Skeletal muscle tissue (tissue), 4 donors: ENCODE data around the gene ESRP2. TPM values are rescaled to one million over a fixed set of nuclear protein-coding genes. Genes with fewer than 3 reads are reported as not detected.
A peak's percentile ranks its signal among the peaks of the same experiment; 100 is the strongest.

ENCODE experiments used
- H3K27ac ChIP-seq: one replicate; pipeline ENCODE4 v1.7.0; 2013; ENCODE audit warnings: mild to moderate bottlenecking, low read depth, low read length, inconsistent platforms
- H3K27me3 ChIP-seq, 3 donors: one replicate each; pipeline ENCODE4 v1.7.0; 2013; ENCODE audit warnings: low read length in 3 of 3; ENCODE audit not compliant: control insufficient read depth in 3 of 3, insufficient read depth in 3 of 3
- H3K36me3 ChIP-seq, 3 donors: one replicate each; pipeline ENCODE4 v1.7.0; 2013; ENCODE audit warnings: low read length in 3 of 3; ENCODE audit not compliant: control insufficient read depth in 3 of 3, insufficient read depth in 3 of 3
- H3K4me1 ChIP-seq, 3 donors: one replicate each; pipeline ENCODE4 v1.7.0; 2013; ENCODE audit warnings: low read length in 3 of 3, mild to moderate bottlenecking in 3 of 3; ENCODE audit not compliant: control insufficient read depth in 3 of 3, insufficient read depth in 3 of 3
- H3K4me3 ChIP-seq, 3 donors: one replicate each; pipeline ENCODE4 v1.7.0; 2013; ENCODE audit warnings: low read length in 3 of 3
- H3K9ac ChIP-seq, 3 donors: one replicate each; pipeline ENCODE4 v1.7.0; 2013; ENCODE audit warnings: low read length in 3 of 3, mild to moderate bottlenecking in 3 of 3, moderate library complexity in 2 of 3, low read depth in 1 of 3
- H3K9me3 ChIP-seq, 3 donors: one replicate each; pipeline ENCODE4 v1.7.0; 2013; ENCODE audit warnings: low read length in 3 of 3; ENCODE audit not compliant: control insufficient read depth in 3 of 3
- total RNA-seq: library from RNA; depleted of rRNA; stranded (reverse); fragments of >200 nt; gene quantifications from one replicate; pipeline ENCODE4 v1.2.3, GENCODE V29; 2014
- donor health status: Osteomylitis.

The ESRP2 gene
- total RNA-seq, 1 donor from 2014 or later, result not detected

DNA sequence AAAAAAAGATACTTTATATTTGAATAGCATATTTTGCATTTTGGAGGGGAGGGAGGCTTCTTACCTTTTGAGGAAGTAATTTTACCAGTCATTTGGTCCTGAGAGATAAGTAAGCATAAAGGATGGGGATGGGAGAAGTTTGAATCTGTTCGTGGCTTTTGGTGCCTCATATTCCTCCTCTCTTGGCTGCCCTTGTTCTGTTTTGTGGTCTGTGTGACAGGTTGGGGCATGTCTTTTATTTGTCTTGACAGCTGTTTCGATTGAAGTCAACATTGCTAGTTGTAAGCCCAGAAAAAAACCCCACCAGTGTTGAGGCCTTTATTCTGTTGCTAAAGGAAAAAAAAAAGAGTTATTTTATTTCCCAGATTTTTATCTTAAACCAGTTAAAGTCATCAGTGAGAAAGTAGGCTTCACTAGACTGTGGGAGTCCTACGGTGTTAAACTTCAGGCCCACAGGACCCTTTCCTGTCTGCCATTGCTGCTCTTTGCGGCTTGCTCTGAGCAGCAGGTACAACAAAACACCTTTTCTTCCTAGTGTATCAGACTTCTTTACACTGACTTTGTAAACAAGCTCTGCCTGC is 39.8 kb upstream of the ESRP2 start:
- H3K36me3 ChIP-seq, result peaks cover 9 to 22% (median 19%) of the 10 kb centered on the region in 3 donors

DNA sequence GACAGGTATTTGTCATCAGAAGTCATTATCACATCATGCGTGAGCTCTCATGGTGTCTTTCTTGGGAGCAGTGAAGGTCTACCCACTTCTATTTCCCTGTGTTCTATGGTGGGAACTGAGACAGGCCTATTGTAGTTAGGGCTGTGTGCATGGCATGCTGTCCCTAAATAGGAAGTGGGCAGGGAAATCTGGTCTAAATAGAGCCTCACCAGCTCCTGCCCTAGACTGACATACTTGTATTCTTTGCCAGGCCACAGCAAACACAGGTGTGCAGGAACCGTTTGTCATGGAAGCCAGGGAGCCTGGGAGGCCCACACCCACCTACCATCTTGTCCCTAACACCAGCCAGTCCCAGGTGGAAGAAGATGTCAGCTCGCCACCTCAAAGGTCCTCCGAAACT is 38.5 kb upstream of the ESRP2 start:
- no peaks in the 10 kb centered on the region for H3K27me3 ChIP-seq
- peak overlapping the region; percentile 87 for H3K27ac ChIP-seq
- H3K9me3 ChIP-seq, result no peaks in the 10 kb centered on the region
- peaks cover 9 to 22% (median 19%) of the 10 kb centered on the region in 3 donors for H3K36me3 ChIP-seq
- H3K9ac ChIP-seq, result peak overlapping the region in 2 of 3 donors; percentile 5 to 33
- peak overlapping the region in 1 of 3 donors; percentile 17 for H3K4me3 ChIP-seq
- H3K4me1 ChIP-seq, result peaks cover 48 to 71% (median 56%) of the 10 kb centered on the region in 3 donors

More for the DNA sequence above, 39.8 kb upstream of the ESRP2 start:
- Histone ChIP-seq H3K9me3 (no peaks in the 10 kb centered on the region), H3K27ac (peak overlapping the region; percentile 87), H3K9ac (peak overlapping the region; percentile 54 to 75 (median 69)), H3K4me1 (peaks cover 52 to 67% (median 53%) of the 10 kb centered on the region in 3 donors), H3K4me3 (peak overlapping the region in 1 of 3 donors; percentile 29), H3K27me3 (no peaks in the 10 kb centered on the region)

DNA sequence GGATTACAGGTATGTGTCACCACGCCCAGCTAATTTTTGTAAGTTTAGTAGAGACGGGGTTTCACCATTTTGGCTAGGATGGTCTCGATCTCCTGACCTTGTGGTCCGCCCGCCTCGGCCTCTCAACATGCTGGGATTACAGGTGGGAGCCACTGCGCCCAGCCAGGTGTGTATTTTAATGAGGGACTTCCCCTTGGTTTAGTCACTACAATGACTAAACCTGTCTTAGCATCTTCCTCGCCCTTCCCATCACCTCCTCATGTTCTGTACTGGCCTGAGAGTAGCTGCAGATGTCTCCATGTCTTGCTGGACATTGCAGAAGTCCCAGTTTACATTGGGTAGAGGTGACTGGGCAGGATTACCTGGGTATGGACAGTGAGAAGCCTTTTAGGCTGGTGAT is 38.0 kb upstream of the ESRP2 start:
- Histone ChIP-seq H3K9ac (no peak overlapping the region), H3K27me3 (no peaks in the 10 kb centered on the region), H3K36me3 (peaks cover 9 to 22% (median 19%) of the 10 kb centered on the region in 3 donors), H3K9me3 (no peaks in the 10 kb centered on the region), H3K4me3 (no peak overlapping the region), H3K27ac (peak overlapping the region; percentile 87), H3K4me1 (peaks cover 49 to 75% (median 56%) of the 10 kb centered on the region in 3 donors)

DNA sequence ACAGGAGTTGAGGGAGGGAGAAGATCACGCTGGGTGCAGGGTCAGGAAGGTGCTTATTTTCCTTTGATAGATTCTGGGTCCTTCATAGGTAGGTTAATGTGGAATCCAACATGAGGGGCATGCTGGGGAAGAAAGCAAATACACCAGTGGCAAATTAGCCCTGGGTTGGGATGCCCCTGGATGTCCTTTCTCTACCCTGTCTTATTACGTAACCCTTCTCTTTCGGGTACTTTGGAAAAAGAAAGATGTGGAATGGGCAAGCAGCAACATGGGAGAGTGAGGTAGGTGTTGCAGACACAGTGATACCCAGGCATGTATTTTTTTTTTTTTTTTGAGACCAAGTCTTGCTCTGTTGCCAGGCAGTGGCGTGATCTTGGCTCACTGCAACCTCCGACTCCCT is 37.5 kb upstream of the ESRP2 start:
- Histone ChIP-seq H3K27me3 (no peaks in the 10 kb centered on the region), H3K27ac (peak overlapping the region; percentile 87), H3K4me1 (peaks cover 49 to 75% (median 56%) of the 10 kb centered on the region in 3 donors), H3K4me3 (peak overlapping the region in 1 of 3 donors; percentile 8), H3K9me3 (no peaks in the 10 kb centered on the region), H3K36me3 (peaks cover 9 to 22% (median 19%) of the 10 kb centered on the region in 3 donors), H3K9ac (peak overlapping the region in 1 of 3 donors; percentile 6)

DNA sequence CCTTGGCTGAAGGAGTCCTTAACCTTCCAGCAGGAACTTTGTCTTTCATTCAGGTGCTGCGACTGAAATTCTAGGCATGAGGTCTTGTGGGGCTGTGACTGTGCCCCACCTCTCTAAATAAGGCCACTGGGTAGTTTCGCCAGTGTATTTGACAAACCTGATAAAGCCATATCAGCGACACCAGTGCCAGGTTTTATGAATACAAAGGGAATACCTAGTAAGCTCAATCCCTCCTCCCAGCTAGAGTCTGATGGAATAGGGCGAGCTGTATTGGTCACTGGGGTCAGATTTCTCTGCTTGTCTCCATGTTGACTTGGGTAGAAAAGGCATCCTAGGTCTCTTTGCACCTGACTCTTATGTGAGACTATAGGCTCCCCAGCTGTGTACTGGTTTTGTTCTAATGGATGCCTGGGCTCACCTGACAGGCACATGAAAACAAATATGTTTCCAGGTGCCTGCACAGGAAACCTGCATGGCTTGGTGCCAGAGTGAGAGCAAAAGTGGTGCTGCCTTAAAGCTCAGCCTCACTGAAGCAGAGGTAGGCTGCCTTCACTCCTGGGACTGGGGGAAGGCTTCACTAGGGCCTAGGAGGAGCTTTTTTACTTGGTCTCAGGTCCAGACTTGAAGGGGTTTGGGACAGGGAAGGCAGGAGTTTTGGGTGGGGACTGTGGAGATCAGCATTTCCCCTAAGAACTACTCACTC is 36.7 kb upstream of the ESRP2 start:
- peak overlapping the region in 2 of 3 donors; percentile 6 to 34 for H3K9ac ChIP-seq
- peaks cover 9 to 22% (median 19%) of the 10 kb centered on the region in 3 donors for H3K36me3 ChIP-seq
- peaks cover 55 to 81% (median 62%) of the 10 kb centered on the region in 3 donors for H3K4me1 ChIP-seq
- H3K4me3 ChIP-seq, result peak overlapping the region in 1 of 3 donors; percentile 8
- no peaks in the 10 kb centered on the region for H3K9me3 ChIP-seq
- H3K27ac ChIP-seq, result peak overlapping the region; percentile 87
- no peaks in the 10 kb centered on the region for H3K27me3 ChIP-seq

DNA sequence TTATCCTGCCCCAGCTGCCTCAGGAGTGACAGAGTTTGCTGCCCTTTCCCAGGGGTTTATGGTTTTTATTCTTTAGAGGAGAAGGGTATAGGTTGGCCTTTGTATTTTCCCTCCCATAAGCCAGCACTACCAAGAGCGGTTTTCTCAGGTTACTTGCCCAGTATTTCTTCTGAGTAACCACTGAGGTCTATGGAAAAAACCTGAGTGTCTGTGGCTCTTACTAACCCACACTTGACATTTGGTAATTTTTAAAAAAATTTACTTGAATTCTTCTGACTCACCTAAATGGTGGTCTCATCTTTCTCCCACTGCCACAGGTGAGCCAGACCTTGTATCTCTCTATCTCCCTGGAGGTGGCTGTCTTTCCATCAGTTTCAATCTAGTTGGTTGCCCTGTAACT is 34.4 kb upstream of the ESRP2 start:
- Histone ChIP-seq H3K27me3 (no peaks in the 10 kb centered on the region), H3K36me3 (peaks cover 9 to 22% (median 19%) of the 10 kb centered on the region in 3 donors), H3K9ac (peak overlapping the region; percentile 22 to 57 (median 40)), H3K27ac (peak overlapping the region; percentile 54), H3K4me3 (no peak overlapping the region), H3K9me3 (no peaks in the 10 kb centered on the region), H3K4me1 (peaks cover 51 to 77% (median 61%) of the 10 kb centered on the region in 3 donors)

DNA sequence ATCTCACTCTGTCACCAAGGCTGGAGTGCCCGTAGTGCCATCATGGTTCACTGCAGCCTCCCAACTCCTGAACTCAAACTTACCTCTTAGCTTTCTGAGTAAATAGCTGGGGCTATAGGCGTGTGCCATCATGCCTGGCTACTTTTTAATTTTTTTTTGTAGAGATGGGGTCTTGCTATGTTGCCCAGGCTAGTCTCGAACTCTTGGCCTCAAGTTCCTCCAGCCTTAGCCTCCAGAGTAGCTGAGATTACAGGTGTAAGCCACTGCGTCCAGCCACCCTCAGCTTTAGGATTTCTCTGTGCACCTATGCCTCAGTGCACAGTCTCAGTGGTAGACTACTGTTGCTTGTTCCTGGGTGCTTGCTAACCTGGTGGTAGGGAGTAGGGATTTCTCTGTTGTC is 33.9 kb upstream of the ESRP2 start:
- no peaks in the 10 kb centered on the region for H3K27me3 ChIP-seq
- H3K4me3 ChIP-seq, result no peak overlapping the region
- peak overlapping the region in 2 of 3 donors; percentile 40 to 57 for H3K9ac ChIP-seq
- no peaks in the 10 kb centered on the region for H3K9me3 ChIP-seq
- H3K4me1 ChIP-seq, result peaks cover 51 to 79% (median 62%) of the 10 kb centered on the region in 3 donors
- peaks cover 7 to 19% (median 16%) of the 10 kb centered on the region in 3 donors for H3K36me3 ChIP-seq
- H3K27ac ChIP-seq, result peak overlapping the region; percentile 54

DNA sequence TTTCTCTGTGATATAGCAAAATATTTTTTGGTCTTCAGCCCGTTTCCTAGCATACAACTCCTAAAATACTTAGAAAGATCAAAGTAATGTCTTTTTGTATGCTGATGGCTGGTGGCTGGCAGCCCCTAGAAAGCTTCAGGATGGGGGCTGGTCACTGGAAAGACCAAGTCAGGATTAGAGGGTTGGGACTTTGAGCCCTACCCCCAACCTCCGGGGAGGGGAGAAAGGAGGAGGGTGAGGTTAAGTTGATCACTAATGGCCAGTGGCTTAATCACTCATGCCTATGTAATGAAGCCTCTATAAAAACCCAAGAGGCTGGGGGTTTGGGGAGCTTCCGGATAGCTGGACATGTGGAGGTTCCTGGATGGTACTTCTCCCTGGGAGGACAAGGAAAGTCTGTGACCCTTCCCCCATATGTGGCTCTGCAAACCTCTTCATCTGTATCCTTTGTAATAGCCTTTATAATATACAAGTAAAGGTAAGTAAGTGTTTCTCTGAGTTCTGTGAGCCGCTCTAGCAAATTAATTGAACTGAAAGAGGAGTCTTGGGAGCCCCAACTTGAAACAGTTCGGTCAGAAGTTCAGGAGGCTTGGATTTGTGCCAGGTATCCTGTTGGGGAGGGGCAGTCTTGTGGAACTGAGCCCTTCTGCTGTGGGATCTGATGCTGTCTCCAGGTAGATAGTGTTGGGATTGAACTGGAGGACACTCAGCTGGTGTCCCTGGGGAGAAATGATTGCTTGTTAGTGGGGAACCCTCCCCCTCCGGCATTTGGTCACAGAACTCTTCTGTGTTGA is 31.9 kb upstream of the ESRP2 start:
- H3K9me3 ChIP-seq, result no peaks in the 10 kb centered on the region
- peak overlapping the region in 2 of 3 donors; percentile 5 to 40 for H3K9ac ChIP-seq
- peak overlapping the region; percentile 54 for H3K27ac ChIP-seq
- H3K4me1 ChIP-seq, result peaks cover 40 to 73% (median 49%) of the 10 kb centered on the region in 3 donors
- no peaks in the 10 kb centered on the region for H3K27me3 ChIP-seq
- H3K4me3 ChIP-seq, result peak overlapping the region in 2 of 3 donors; percentile 6 to 26
- peaks cover 0 to 5% (median under 1%) of the 10 kb centered on the region in 3 donors for H3K36me3 ChIP-seq

DNA sequence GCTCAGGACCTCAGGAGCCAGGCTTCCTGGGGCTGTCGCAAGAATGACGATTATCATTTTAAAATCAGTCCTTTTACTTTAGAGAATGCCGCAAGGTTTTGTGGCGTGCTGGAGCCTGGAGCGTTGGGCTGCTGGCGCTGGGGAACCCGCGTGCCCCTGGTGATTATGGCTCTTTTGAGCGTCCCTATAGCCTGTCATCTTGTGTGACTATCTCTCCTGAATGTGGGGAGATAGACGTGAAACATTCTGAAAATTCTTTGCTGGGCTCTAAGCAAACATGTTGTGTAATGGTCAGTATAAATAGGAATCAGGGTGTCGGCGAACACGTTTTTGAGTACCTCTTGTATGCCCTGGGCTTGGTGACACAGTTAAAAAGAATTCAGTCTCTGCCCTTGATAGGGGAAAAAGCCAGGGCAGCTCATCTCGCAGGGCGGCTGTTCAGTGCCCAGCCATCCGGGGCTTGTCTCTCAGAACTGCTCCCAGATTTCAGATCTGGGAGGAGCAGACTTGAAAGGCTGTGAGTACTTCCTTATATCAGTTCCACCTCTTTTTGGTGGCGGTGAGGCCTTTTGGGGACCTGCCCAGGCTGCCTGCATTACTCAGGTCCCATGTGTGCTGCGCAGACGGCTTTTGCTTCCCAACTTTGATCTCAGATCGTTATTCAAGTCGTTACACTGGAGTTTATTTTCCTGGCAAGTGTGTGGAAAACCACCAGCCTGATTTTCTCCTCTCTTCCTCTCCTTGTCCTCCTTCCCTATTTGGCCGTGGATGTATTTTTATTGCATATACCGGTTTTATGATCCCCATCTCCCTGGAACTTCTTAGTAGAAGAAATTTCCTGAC is 29.4 kb upstream of the ESRP2 start:
- H3K4me1 ChIP-seq, result peaks cover 40 to 68% (median 46%) of the 10 kb centered on the region in 3 donors
- H3K4me3 ChIP-seq, result peak overlapping the region; percentile 90 to 98 (median 95)
- H3K27me3 ChIP-seq, result no peaks in the 10 kb centered on the region
- peak overlapping the region; percentile 98 for H3K27ac ChIP-seq
- H3K36me3 ChIP-seq, result peaks cover 8 to 10% (median 9%) of the 10 kb centered on the region in 3 donors
- peak overlapping the region; percentile 94 to 99 (median 97) for H3K9ac ChIP-seq
- H3K9me3 ChIP-seq, result no peaks in the 10 kb centered on the region
